Measurements from ENCODE around the gene DEFB112.

The DEFB112 gene, protein sequence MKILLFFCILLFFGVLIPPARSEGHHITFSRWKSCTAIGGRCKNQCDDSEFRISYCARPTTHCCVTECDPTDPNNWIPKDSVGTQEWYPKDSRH

GRCh38 chr6:50049829-50050228 is at the start of gene DEFB112:
TSS of gene DEFB112 (minus strand) at chr6:50049929. CDS start at chr6:50049869, 60 bp downstream.
- DNase-seq (ENCODE audit: low read depth in 3 of 3, low spot score in 1 of 3): no peak

DNA sequence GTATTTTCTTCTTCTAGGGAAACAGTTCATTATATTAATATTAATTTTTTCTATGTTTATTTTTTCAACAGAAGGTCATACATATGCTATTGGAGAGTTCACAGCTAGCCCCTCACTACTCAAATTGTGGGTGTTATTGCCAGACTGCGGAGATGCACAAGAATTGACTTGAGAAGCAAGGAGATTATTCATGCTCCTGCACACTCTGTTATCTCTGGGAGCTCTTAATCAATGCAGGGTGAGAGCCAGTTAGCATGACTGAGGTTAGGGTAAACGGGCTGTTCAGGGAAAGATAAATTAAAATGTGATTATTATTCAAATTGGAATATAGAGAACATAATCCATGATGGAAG is 48.9 kb upstream of the DEFB112 start:
- DNase-seq (ENCODE audit: low read depth in 3 of 3, low spot score in 1 of 3): no peak

GRCh38 chr6:50097966-50098640 is 48.4 kb upstream of the DEFB112 start:
- no peak for DNase-seq (ENCODE audit: low read depth in 3 of 3, low spot score in 1 of 3)

DNA sequence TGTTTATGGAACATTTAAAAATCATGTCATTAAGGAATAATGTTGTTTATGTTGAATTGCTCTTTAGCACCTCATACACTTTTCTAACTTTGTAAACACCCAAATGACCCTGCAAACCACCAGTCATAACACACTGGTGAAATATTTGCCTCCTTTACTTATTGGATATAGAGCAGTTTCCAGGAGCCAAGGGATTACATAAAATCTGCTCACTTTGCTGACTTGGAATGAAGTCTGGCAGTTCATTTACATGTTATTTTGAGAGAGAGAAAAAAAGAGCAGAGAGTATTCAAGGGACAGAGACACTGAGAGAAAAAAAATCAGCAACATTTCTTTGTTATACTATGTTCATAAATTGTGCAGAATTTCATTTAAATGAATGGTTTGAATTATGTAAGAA is 46.6 kb upstream of the DEFB112 start:
- no peak for DNase-seq (ENCODE audit: low read depth in 3 of 3, low spot score in 1 of 3)

- DNase-seq (ENCODE audit: low read depth in 3 of 3, low spot score in 1 of 3): no peak
These were observed 44.2 kb upstream of the DEFB112 start for GRCh38 chr6:50093938-50094272.

GRCh38 chr6:50093116-50093937 is 43.6 kb upstream of the DEFB112 start:
- DNase-seq (ENCODE audit: low read depth in 3 of 3, low spot score in 1 of 3): no peak

- no peak for DNase-seq (ENCODE audit: low read depth in 3 of 3, low spot score in 1 of 3)
These were observed 41.9 kb upstream of the DEFB112 start for GRCh38 chr6:50091641-50092040.

- no peak for DNase-seq (ENCODE audit: low read depth in 3 of 3, low spot score in 1 of 3)
These were observed 40.2 kb upstream of the DEFB112 start for GRCh38 chr6:50089911-50090310.

DNA sequence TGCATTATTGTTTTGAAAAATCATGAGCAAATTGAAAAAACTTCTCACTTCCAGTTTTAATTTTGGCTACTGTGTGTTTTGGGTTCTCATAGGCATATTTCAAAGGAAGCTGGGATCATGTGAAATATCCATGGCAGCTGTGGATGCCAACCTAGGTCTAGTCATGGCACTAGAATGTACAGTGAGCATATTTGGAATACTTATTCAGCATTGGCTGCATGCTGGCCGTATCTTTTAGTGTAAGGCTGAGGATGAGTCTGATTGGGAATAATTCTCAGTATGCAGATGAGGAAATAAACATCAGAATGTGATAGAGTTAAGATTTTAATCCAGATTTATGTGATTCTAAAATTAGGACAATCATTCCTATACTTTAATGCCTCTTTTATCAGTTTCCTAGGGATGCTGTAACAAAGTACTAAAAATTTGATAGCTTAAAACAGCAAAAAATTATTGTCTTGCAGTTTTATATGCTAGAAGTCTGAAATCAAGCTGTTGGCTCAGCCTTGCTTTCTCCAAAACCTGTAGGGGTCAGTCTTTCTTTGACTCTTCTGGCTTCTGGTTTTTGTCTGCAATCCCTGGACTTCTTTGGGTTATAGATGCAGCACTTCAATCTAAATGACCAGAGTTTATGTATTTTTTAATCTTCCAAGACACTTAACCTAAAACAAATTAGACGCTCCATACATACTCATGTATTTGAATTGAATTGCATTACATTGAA is 37.7 kb upstream of the DEFB112 start:
- DNase-seq (ENCODE audit: low read depth in 3 of 3, low spot score in 1 of 3): no peak

- DNase-seq (ENCODE audit: low read depth in 3 of 3, low spot score in 1 of 3): no peak
These were observed 27.7 kb upstream of the DEFB112 start for GRCh38 chr6:50077385-50077784.

- DNase-seq (ENCODE audit: low read depth in 3 of 3, low spot score in 1 of 3): no peak
These were observed 26.7 kb upstream of the DEFB112 start for GRCh38 chr6:50076431-50076830.

- DNase-seq (ENCODE audit: low read depth in 3 of 3, low spot score in 1 of 3): no peak
These were observed 22.2 kb upstream of the DEFB112 start for GRCh38 chr6:50071921-50072320.

DNA sequence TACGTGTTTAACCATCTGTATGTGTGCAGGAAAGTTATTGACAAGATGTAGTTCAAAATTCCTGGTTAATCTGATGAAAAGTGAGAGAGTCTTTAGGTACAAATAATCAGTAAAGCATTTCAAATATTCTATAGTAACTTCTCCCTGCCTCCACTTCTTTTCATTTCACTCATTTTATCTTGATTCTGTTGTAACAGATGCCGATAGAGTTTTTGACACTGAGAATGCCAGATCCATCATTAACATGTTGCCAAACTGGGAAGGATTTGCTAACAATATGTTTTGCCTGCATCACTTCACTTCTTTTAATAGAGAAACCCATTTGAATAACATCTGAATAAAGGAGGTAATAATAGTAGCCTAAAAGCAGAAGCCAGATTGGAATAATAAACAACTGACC is 20.4 kb upstream of the DEFB112 start:
- no peak for DNase-seq (ENCODE audit: low read depth in 3 of 3, low spot score in 1 of 3)

- no peak for DNase-seq (ENCODE audit: low read depth in 3 of 3, low spot score in 1 of 3)
These were observed 12.3 kb upstream of the DEFB112 start for GRCh38 chr6:50062051-50062450.

DNA sequence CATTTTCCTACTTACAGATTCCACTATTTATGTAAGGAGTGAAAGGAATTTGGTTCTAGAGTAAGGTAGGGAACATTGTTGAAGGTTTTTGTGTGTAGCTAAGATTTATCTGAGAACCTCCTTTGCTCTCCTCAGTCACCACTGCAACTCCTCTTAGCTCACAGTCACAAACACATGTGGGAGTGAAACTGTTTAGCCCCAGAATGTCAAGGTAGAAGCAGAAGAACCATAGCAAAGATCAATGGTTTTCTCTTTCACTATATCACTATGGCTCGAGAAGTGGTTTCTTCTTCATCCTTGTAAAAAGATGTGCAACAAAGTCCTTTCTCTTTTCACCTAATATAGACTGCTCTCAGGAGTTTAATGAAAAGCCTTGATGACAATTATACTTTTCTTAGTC is 6.5 kb upstream of the DEFB112 start:
- no peak for DNase-seq (ENCODE audit: low read depth in 3 of 3, low spot score in 1 of 3)

- DNase-seq (ENCODE audit: low read depth in 3 of 3, low spot score in 1 of 3): no peak
These were observed 2.7 kb downstream of the DEFB112 start for GRCh38 chr6:50047026-50047425.

GRCh38 chr6:50030777-50031562 is 18.8 kb downstream of the DEFB112 start:
- no peak for DNase-seq (ENCODE audit: low read depth in 3 of 3, low spot score in 1 of 3)

- no peak for DNase-seq (ENCODE audit: low read depth in 3 of 3, low spot score in 1 of 3)
These were observed 19.4 kb downstream of the DEFB112 start for GRCh38 chr6:50030350-50030749.

GRCh38 chr6:50025258-50025657 is 24.5 kb downstream of the DEFB112 start:
- no peak for DNase-seq (ENCODE audit: low read depth in 3 of 3, low spot score in 1 of 3)

GRCh38 chr6:50021894-50022293 is 27.8 kb downstream of the DEFB112 start, which contains the start of gene DEFB110:
TSS of gene DEFB110 (minus strand) at chr6:50021994. CDS start at chr6:50021935, 59 bp downstream.
- DNase-seq (ENCODE audit: low read depth in 3 of 3, low spot score in 1 of 3): no peak

DNA sequence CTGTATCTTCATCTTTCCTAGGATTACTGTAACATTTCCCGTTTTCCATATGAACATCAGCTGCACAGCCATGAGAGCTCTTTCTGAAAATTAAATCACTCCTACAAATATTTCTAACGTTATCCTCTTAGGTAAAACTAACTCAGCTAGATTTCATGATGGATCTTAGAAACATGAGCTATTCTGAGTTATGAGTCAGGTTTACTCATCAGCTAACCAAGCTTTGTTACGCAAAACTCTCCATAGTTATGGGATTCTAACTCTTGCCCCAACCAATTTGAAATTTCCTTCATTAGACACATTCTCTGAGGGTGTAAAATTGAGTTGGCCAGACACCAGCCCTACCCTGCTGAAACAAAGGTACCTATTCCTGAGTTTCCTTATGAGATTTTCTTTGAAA is 41.9 kb downstream of the DEFB112 start:
- DNase-seq (ENCODE audit: low read depth in 3 of 3, low spot score in 1 of 3): no peak
